H1 (cell line): ENCODE measurements around the gene NEUROD1. TPM values are rescaled to one million over a fixed set of nuclear protein-coding genes. Genes with fewer than 3 reads are reported as not detected.

Experiments
- ASH2L ChIP-seq: fragments of 200-600, 300-600 bp; sonication (generic); IDR thresholded peaks from one replicate; pipeline ENCODE4 v1.7.1; 2017; ENCODE audit warnings: low read length
- BCL11A ChIP-seq, 2 experiments: IDR thresholded peaks; one replicate each; pipeline ENCODE4 v1.6.1; 2011; ENCODE audit warnings: low read depth in 2 of 2, low read length in 2 of 2, mild to moderate bottlenecking in 2 of 2
- CBX5 ChIP-seq: fragments of 300-800, 300-1000 bp; sonication (generic); IDR thresholded peaks from 2 replicates; pipeline ENCODE4 v1.7.1; 2016; ENCODE audit warnings: antibody characterized with exemption, low read length, low read depth
- CREB1 ChIP-seq: IDR thresholded peaks from 2 replicates; pipeline ENCODE4 v1.6.1; 2012; ENCODE audit warnings: inconsistent platforms
- EP300 ChIP-seq, 2 experiments: IDR thresholded peaks; 1 replicate in 1 of 2; 2 replicates in 1 of 2; pipeline ENCODE4 v1.6.1; 2011 to 2012; ENCODE audit warnings: low read depth in 2 of 2, low read length in 2 of 2, mild to moderate bottlenecking in 2 of 2, borderline replicate concordance in 1 of 2, inconsistent platforms in 1 of 2, moderate library complexity in 1 of 2
- GABPA ChIP-seq: IDR thresholded peaks from 2 replicates; pipeline ENCODE4 v1.6.1; 2011; ENCODE audit warnings: mild to moderate bottlenecking, low read length, moderate library complexity, borderline replicate concordance; ENCODE audit not compliant: insufficient read depth
- HDAC2 ChIP-seq, 2 experiments: fragments of 300-600 bp in 1 of 2; sonication (generic) in 1 of 2; IDR thresholded peaks; 2 replicates each; pipeline ENCODE4 v1.6.1; 2011 to 2012; ENCODE audit warnings: low read depth in 2 of 2, low read length in 2 of 2, mild to moderate bottlenecking in 2 of 2, moderate library complexity in 2 of 2, borderline replicate concordance in 1 of 2, inconsistent platforms in 1 of 2
- HDAC6 ChIP-seq: IDR thresholded peaks from one replicate; pipeline ENCODE4 v1.7.1; 2012; ENCODE audit warnings: low read depth, mild to moderate bottlenecking, inconsistent platforms, low read length, moderate library complexity
- KDM5A ChIP-seq: fragments of 200-600 bp; IDR thresholded peaks from 2 replicates; pipeline ENCODE4 v1.7.1; 2012; ENCODE audit warnings: mild to moderate bottlenecking, low read length, inconsistent platforms, mixed read lengths
- NRF1 ChIP-seq: IDR thresholded peaks from 2 replicates; pipeline ENCODE4 v1.6.1; 2011; ENCODE audit warnings: mild to moderate bottlenecking, low read depth, low read length, improper control_type of control experiment
- POU5F1 ChIP-seq: IDR thresholded peaks from 2 replicates; pipeline ENCODE4 v1.6.1; 2011; ENCODE audit warnings: low read depth, mild to moderate bottlenecking, low read length, moderate library complexity
- RAD21 ChIP-seq, 2 experiments: IDR thresholded peaks in 1 of 2; conservative IDR thresholded peaks in 1 of 2; 2 replicates each; pipeline ENCODE4 v1.6.1; 2011; ENCODE audit warnings: low read depth in 2 of 2, low read length in 2 of 2, improper control_type of control experiment in 1 of 2, inconsistent platforms in 1 of 2, mild to moderate bottlenecking in 1 of 2, moderate library complexity in 1 of 2
- RBBP5 ChIP-seq: IDR thresholded peaks from 2 replicates; pipeline ENCODE4 v1.7.1; 2012; ENCODE audit warnings: low read depth, mild to moderate bottlenecking, inconsistent platforms, low read length, moderate library complexity, borderline replicate concordance
- RFX5 ChIP-seq: IDR thresholded peaks from 2 replicates; pipeline ENCODE4 v1.6.1; 2011; ENCODE audit warnings: low read depth, low read length, improper control_type of control experiment, borderline replicate concordance
- SUZ12 ChIP-seq: fragments of 200-600 bp; sonication (generic); IDR thresholded peaks from 2 replicates; pipeline ENCODE4 v1.6.1; 2012; ENCODE audit warnings: mild to moderate bottlenecking, inconsistent platforms, low read length, moderate library complexity, mixed read lengths
- TAF1 ChIP-seq: IDR thresholded peaks from 2 replicates; pipeline ENCODE4 v1.6.1; 2011; ENCODE audit warnings: mild to moderate bottlenecking, low read depth, low read length
- TAF7 ChIP-seq: optimal IDR thresholded peaks from 2 replicates; pipeline ENCODE3; 2011; ENCODE audit warnings: low read depth, mild to moderate bottlenecking, inconsistent platforms, low read length, moderate library complexity, borderline replicate concordance
- TBP ChIP-seq: IDR thresholded peaks from 2 replicates; pipeline ENCODE4 v1.6.1; 2011; ENCODE audit warnings: low read depth, low read length, improper control_type of control experiment
- TCF12 ChIP-seq: IDR thresholded peaks from 2 replicates; pipeline ENCODE4 v1.6.1; 2011; ENCODE audit warnings: low read depth, mild to moderate bottlenecking, low read length
- YY1 ChIP-seq: IDR thresholded peaks from 2 replicates; pipeline ENCODE4 v1.6.1; 2011; ENCODE audit warnings: low read depth, mild to moderate bottlenecking, low read length
- polyA plus RNA-seq, 7 experiments: library from polyadenylated mRNA; depleted of rRNA in 3 of 7; stranded (reverse) in 5 of 7; unstranded in 2 of 7; fragments of >200 nt in 5 of 7; fragments of 200-250 nt in 2 of 7; gene quantifications; 1 replicate in 5 of 7; 2 replicates in 1 of 7; 4 replicates in 1 of 7; pipeline versions ENCODE4 v1.2.1 to v1.2.3, GENCODE V29; 2011 to 2013; ENCODE audit warnings: missing spikeins in 2 of 7, mixed read lengths in 2 of 7
- total RNA-seq: library from RNA; stranded (reverse); fragmentation: NEBNext Ultra II Directional; extraction: Animal tissue kit (Norgen Biotek cat#: 25700); gene quantifications from 2 replicates; pipeline ENCODE4 v1.2.1, GENCODE V29; 2021
- TF ChIP-seq, protein P1 (sequence below): IDR thresholded peaks from 2 replicates; pipeline ENCODE4 v1.6.1; 2012; ENCODE audit warnings: low read length, inconsistent platforms

NEUROD1 gene
- total and polyA plus RNA-seq, 2 of the 8 experiments (the other 6 are each of a cell fraction or from before 2014, with no cell fraction given) = 0.08 TPM; not detected in 1

DNA sequence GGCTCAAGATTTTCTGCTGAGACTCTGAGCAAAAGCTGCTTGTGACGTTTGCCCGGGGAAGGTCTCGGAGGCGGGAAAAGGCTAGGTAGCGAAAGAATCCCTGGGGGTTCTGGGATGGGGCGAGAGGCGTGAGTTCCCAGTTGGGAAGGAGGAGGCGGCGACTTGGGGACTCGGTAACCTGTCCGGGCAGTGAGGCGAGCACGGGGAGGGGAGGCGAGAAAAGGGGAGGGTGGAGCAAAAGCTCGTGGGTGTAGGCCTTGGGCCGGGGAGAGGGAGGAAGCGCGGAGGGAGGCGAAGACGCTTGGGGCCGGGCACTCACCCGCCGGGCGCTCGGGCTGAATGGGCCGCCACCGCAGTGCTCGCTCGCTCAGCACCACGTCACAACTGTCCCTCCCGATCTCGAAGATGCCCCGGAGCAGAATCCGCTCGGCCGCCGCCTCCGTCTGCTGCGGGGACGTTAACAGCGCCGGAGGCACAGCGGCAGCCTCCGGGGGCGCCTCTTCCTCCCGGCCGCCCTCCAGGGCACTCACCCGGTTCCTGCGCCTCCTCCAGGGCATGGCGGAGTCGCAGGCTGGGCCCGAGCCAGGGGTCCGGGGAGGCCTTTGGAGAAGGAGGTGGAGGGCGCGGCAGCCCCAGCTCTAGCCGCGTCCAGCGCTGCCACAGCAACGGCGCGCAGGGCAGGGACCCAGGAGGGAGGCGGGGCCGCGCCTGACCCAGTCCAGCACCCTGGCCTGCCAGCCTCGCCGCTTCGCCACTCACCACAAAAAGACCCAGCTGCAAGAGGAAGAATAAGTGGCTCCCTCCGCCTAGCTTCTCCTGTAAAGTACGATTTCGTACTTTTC is 23.6 kb downstream of the NEUROD1 start, which contains the start of gene CERKL (continued):
- TF ChIP-seq RAD21 (IDR thresholded peaks at IDR 0.05 in 1 of 2, conservative IDR thresholded peaks at IDR 0.05 in 1 of 2; ENCODE audit: low read depth in 2 of 2, low read length in 2 of 2) (no peak), SUZ12 (peak; percentile 65; the same call in 1 of the 2 replicates), EP300 (IDR thresholded peaks at IDR 0.05; ENCODE audit: borderline replicate concordance in 1 of 2, low read depth in 2 of 2, low read length in 2 of 2) (no peak), BCL11A (IDR thresholded peaks at IDR 0.05; ENCODE audit: low read depth in 2 of 2, low read length in 2 of 2) (no peak), TAF7 (no peak), HDAC6 (no peak), POU5F1 (no peak), TCF12 (0 out of 2 replicates have a peak, but pooled peaks have one; percentile 13), RBBP5 (peak; percentile 99), GABPA (no peak), ASH2L (peak; percentile 98), RFX5 (no peak), TAF1 (0 out of 2 replicates have a peak, but pooled peaks have one; percentile 16), CREB1 (peak; percentile 78), HDAC2 (IDR thresholded peaks at IDR 0.05; ENCODE audit: borderline replicate concordance in 1 of 2, low read depth in 2 of 2, low read length in 2 of 2) (peak in 1 of 2 experiments; percentile 57; a peak in 2 of 4 replicates), TBP (no peak), KDM5A (no peak), NRF1 (no peak), YY1 (peak; percentile 55; the same call in 1 of the 2 replicates), CBX5 (no peak)
- TF ChIP-seq, protein P1, sequence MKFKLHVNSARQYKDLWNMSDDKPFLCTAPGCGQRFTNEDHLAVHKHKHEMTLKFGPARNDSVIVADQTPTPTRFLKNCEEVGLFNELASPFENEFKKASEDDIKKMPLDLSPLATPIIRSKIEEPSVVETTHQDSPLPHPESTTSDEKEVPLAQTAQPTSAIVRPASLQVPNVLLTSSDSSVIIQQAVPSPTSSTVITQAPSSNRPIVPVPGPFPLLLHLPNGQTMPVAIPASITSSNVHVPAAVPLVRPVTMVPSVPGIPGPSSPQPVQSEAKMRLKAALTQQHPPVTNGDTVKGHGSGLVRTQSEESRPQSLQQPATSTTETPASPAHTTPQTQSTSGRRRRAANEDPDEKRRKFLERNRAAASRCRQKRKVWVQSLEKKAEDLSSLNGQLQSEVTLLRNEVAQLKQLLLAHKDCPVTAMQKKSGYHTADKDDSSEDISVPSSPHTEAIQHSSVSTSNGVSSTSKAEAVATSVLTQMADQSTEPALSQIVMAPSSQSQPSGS = no peak
